ENCODE results near the gene MAPK9. TPM values are rescaled to one million over a fixed set of nuclear protein-coding genes. Genes with fewer than 3 reads are reported as not detected.

Gene MAPK9
- total and polyA plus RNA-seq, 5 experiments from 2014 or later, result 20.3 to 39.9 (median 28.3) TPM

- no peaks in the 10 kb centered on the region for H3K36me3 Mint-ChIP-seq
- H3K4me1 Mint-ChIP-seq, result peaks cover 0 to 14% (median 2%) of the 10 kb centered on the region in 4 donors
- no peak overlapping the region for H3K4me3 Mint-ChIP-seq
- POLR2A ChIA-PET, result no interaction called here
- DNase-seq (no peak), ATAC-seq (no peak)
- peaks cover 0 to 10% (median 3%) of the 10 kb centered on the region in 5 donors for H3K27me3 Mint-ChIP-seq
- H3K9me3 Mint-ChIP-seq, result no peaks in the 10 kb centered on the region
- H3K27ac Mint-ChIP-seq, result no peak overlapping the region
Observed at GRCh38 chr5:180318456-180319089, 26.7 kb upstream of the MAPK9 start.

- ATAC-seq (no peak), DNase-seq (no peak)
- POLR2A ChIA-PET, result interaction anchor here (4.3 kb wide), 1 partner anchor 22 kb away, joined by 72 read pairs; the partner anchor contains the start of gene MAPK9
- Mint-ChIP-seq H3K4me1 (peaks cover 0 to 14% (median 2%) of the 10 kb centered on the region in 4 donors), H3K9me3 (no peaks in the 10 kb centered on the region), H3K4me3 (no peak overlapping the region), H3K27me3 (peaks cover 0 to 10% (median 3%) of the 10 kb centered on the region in 5 donors), H3K27ac (no peak overlapping the region), H3K36me3 (no peaks in the 10 kb centered on the region)
Observed at GRCh38 chr5:180316586-180316985, 24.7 kb upstream of the MAPK9 start.

GRCh38 chr5:180315762-180316212 lies 23.9 kb upstream of the MAPK9 start:
- Mint-ChIP-seq H3K36me3 (no peaks in the 10 kb centered on the region), H3K9me3 (no peaks in the 10 kb centered on the region), H3K4me3 (peak overlapping the region in 1 of 10 donors; percentile 31), H3K4me1 (peaks cover 0 to 14% (median 2%) of the 10 kb centered on the region in 4 donors), H3K27ac (peak overlapping the region in 2 of 10 donors; percentile 37 to 41), H3K27me3 (peaks cover 0 to 12% (median 4%) of the 10 kb centered on the region in 5 donors)
- DNase-seq, result peak; percentile 56 to 87 (median 71)
- POLR2A ChIA-PET, result interaction anchor here (1.0 to 4.3 kb wide), 2 partner anchors 13 to 22 kb away, joined by 3 to 72 read pairs; partner anchors contain the start of gene MAPK9
- peak; percentile 61 to 84 for ATAC-seq

- Mint-ChIP-seq H3K27ac (peak overlapping the region in 5 of 10 donors; percentile 71 to 88 (median 84)), H3K27me3 (peaks cover 0 to 12% (median 4%) of the 10 kb centered on the region in 5 donors), H3K4me3 (peak overlapping the region in 7 of 10 donors; percentile 65 to 84 (median 74)), H3K36me3 (no peaks in the 10 kb centered on the region), H3K9me3 (no peaks in the 10 kb centered on the region), H3K4me1 (peaks cover 0 to 14% (median 2%) of the 10 kb centered on the region in 4 donors)
- POLR2A ChIA-PET, result interaction anchor here (0.7 to 4.3 kb wide), 3 partner anchors 8 to 20 kb away, joined by 3 to 72 read pairs (median 3); partner anchors contain the start of gene MAPK9
- ATAC-seq (peak in 1 of 2 donors; percentile 93), DNase-seq (peak in 6 of 10 donors; percentile 22 to 83 (median 50))
Observed at GRCh38 chr5:180313677-180314505, 22.0 kb upstream of the MAPK9 start.

GRCh38 chr5:180311216-180311615 lies 19.3 kb upstream of the MAPK9 start:
- DNase-seq, result no peak
- POLR2A ChIA-PET, result no interaction called here
- Mint-ChIP-seq H3K4me1 (peaks cover 0 to 14% (median 2%) of the 10 kb centered on the region in 4 donors), H3K27ac (peak overlapping the region in 1 of 10 donors; percentile 66), H3K9me3 (no peaks in the 10 kb centered on the region), H3K27me3 (peaks cover 0 to 6% (median 3%) of the 10 kb centered on the region in 5 donors), H3K36me3 (no peaks in the 10 kb centered on the region), H3K4me3 (peak overlapping the region in 1 of 10 donors; percentile 8)
- no peak for ATAC-seq

GRCh38 chr5:180306796-180307195 lies 14.9 kb upstream of the MAPK9 start:
- H3K27me3 Mint-ChIP-seq, result peaks cover 0 to 4% (median 0%) of the 10 kb centered on the region in 5 donors

GRCh38 chr5:180305481-180305880 lies 13.6 kb upstream of the MAPK9 start:
- DNase-seq (no peak), ATAC-seq (no peak)
- Mint-ChIP-seq H3K4me1 (no peaks in the 10 kb centered on the region), H3K4me3 (no peak overlapping the region), H3K27ac (no peak overlapping the region), H3K36me3 (no peaks in the 10 kb centered on the region), H3K27me3 (peaks cover 0 to 5% (median 2%) of the 10 kb centered on the region in 5 donors), H3K9me3 (no peaks in the 10 kb centered on the region)
- POLR2A ChIA-PET, result interaction anchor here (1.4 kb wide), 1 partner anchor 9 kb away, joined by 3 read pairs; no protein-coding TSS in a partner anchor

More at GRCh38 chr5:180306796-180307195, 14.9 kb upstream of the MAPK9 start:
- H3K9me3 Mint-ChIP-seq, result no peaks in the 10 kb centered on the region
- POLR2A ChIA-PET, result interaction anchor here (0.6 kb wide), 1 partner anchor 10 kb away, joined by 4 read pairs; no protein-coding TSS in a partner anchor
- no peak overlapping the region for H3K4me3 Mint-ChIP-seq
- H3K4me1 Mint-ChIP-seq, result no peaks in the 10 kb centered on the region
- H3K27ac Mint-ChIP-seq, result no peak overlapping the region
- no peak for DNase-seq
- no peak for ATAC-seq
- no peaks in the 10 kb centered on the region for H3K36me3 Mint-ChIP-seq

- Mint-ChIP-seq H3K27ac (no peak overlapping the region), H3K36me3 (no peaks in the 10 kb centered on the region), H3K27me3 (peaks cover 0 to 5% (median 2%) of the 10 kb centered on the region in 5 donors), H3K4me1 (no peaks in the 10 kb centered on the region), H3K4me3 (no peak overlapping the region), H3K9me3 (no peaks in the 10 kb centered on the region)
- DNase-seq (no peak), ATAC-seq (no peak)
- POLR2A ChIA-PET, result interaction anchor here (0.6 to 1.4 kb wide), 4 partner anchors 9 to 666 kb away, joined by 3 to 4 read pairs (median 3); no protein-coding TSS in a partner anchor
Observed at GRCh38 chr5:180304431-180305375, 12.8 kb upstream of the MAPK9 start.

GRCh38 chr5:180304016-180304292 lies 12.1 kb upstream of the MAPK9 start:
- no peaks in the 10 kb centered on the region for H3K4me1 Mint-ChIP-seq
- no peak overlapping the region for H3K4me3 Mint-ChIP-seq
- ATAC-seq, result no peak
- POLR2A ChIA-PET, result interaction anchor here (0.6 to 1.0 kb wide), 2 partner anchors 9 to 666 kb away, joined by 3 read pairs; no protein-coding TSS in a partner anchor
- H3K36me3 Mint-ChIP-seq, result no peaks in the 10 kb centered on the region
- H3K9me3 Mint-ChIP-seq, result no peaks in the 10 kb centered on the region
- H3K27me3 Mint-ChIP-seq, result peaks cover 0 to 5% (median 2%) of the 10 kb centered on the region in 5 donors
- DNase-seq, result no peak
- no peak overlapping the region for H3K27ac Mint-ChIP-seq

GRCh38 chr5:180303226-180304015 lies 11.5 kb upstream of the MAPK9 start:
- Mint-ChIP-seq H3K27me3 (peaks cover 0 to 6% (median 2%) of the 10 kb centered on the region in 5 donors), H3K4me1 (no peaks in the 10 kb centered on the region), H3K9me3 (no peaks in the 10 kb centered on the region), H3K4me3 (no peak overlapping the region), H3K36me3 (no peaks in the 10 kb centered on the region), H3K27ac (no peak overlapping the region)
- ATAC-seq, result no peak
- POLR2A ChIA-PET, result interaction anchor here (0.6 to 1.0 kb wide), 2 partner anchors 8 to 665 kb away, joined by 3 read pairs; no protein-coding TSS in a partner anchor
- no peak for DNase-seq

- POLR2A ChIA-PET, result interaction anchor here (0.6 kb wide), 1 partner anchor 9 kb away, joined by 7 read pairs; no protein-coding TSS in a partner anchor
- H3K4me3 Mint-ChIP-seq, result no peak overlapping the region
- H3K9me3 Mint-ChIP-seq, result no peaks in the 10 kb centered on the region
- peaks cover 0 to 4% (median 3%) of the 10 kb centered on the region in 4 donors for H3K4me1 Mint-ChIP-seq
- H3K36me3 Mint-ChIP-seq, result no peaks in the 10 kb centered on the region
- ATAC-seq, result no peak
- H3K27me3 Mint-ChIP-seq, result peaks cover 0 to 6% (median 2%) of the 10 kb centered on the region in 5 donors
- DNase-seq, result no peak
- H3K27ac Mint-ChIP-seq, result no peak overlapping the region
Observed at GRCh38 chr5:180302256-180302655, 10.4 kb upstream of the MAPK9 start.

All from naive thymus-derived CD8-positive, alpha-beta T cell (primary cell).